ENCODE results near the gene USH2A. TPM values are rescaled to one million over a fixed set of nuclear protein-coding genes. Genes with fewer than 3 reads are reported as not detected.

USH2A gene
- total RNA-seq, 1 experiment from 2014 or later: not detected

GRCh38 chr1:215865060-215865459 lies 558.2 kb downstream of the USH2A start:
- RAD21 ChIA-PET (ENCODE audit: low non-redundant PET in 1 of 2, low total read pairs in 2 of 2, uncharacterized antibody in 2 of 2, unreplicated experiment in 2 of 2): no interaction called here
- Histone ChIP-seq H3K9ac (ENCODE audit: low read length) (no peak overlapping the region), H3K36me3 (ENCODE audit: control insufficient read depth in 1 of 2, insufficient read depth in 2 of 2, low read length in 2 of 2) (no peaks in the 10 kb centered on the region), H3K27ac (ENCODE audit: low read depth, low read length) (no peak overlapping the region), H4K20me1 (ENCODE audit: insufficient read depth) (no peaks in the 10 kb centered on the region), H3K9me2 (ENCODE audit: insufficient read depth) (no peaks in the 10 kb centered on the region), H3K4me3 (replicated peaks in 1 of 2; ENCODE audit: low read depth in 1 of 2, low read length in 2 of 2) (no peak overlapping the region), H2AFZ (ENCODE audit: low read depth, low read length, poor library complexity, severe bottlenecking) (no peak overlapping the region), H3K79me2 (ENCODE audit: insufficient read depth, low read length) (no peaks in the 10 kb centered on the region), H3K27me3 (ENCODE audit: insufficient read depth, low read length) (no peaks in the 10 kb centered on the region), H3K9me3 (ENCODE audit: control insufficient read depth in 1 of 2, insufficient read depth in 1 of 2, low read depth in 1 of 2, low read length in 2 of 2) (no peaks in the 10 kb centered on the region), H3K4me1 (ENCODE audit: control insufficient read depth in 1 of 2, insufficient read depth in 2 of 2, low read length in 2 of 2) (no peaks in the 10 kb centered on the region), H3K4me2 (ENCODE audit: low read length) (no peak overlapping the region)
- CTCF ChIA-PET: no interaction called here
- TF ChIP-seq SRF (IDR thresholded peaks at IDR 0.05; ENCODE audit: low read depth) (no peak), ATF3 (IDR thresholded peaks at IDR 0.05) (no peak), ZNF274 (IDR thresholded peaks at IDR 0.05; ENCODE audit: low read depth, low read length) (no peak), REST (IDR thresholded peaks at IDR 0.05; ENCODE audit: low read depth) (no peak), ZFX (IDR thresholded peaks at IDR 0.05) (no peak), CBX3 (IDR thresholded peaks at IDR 0.05; ENCODE audit: low read depth) (no peak), YY1 (IDR thresholded peaks at IDR 0.05; ENCODE audit: extremely low read depth, insufficient replicate concordance, low read depth, low read length) (no peak), MAX (IDR thresholded peaks at IDR 0.05) (no peak), EGR1 (IDR thresholded peaks at IDR 0.05; ENCODE audit: low read depth) (no peak), RAD21 (IDR thresholded peaks at IDR 0.05; ENCODE audit: low read depth) (no peak), SP1 (IDR thresholded peaks at IDR 0.05; ENCODE audit: low read depth) (no peak), JUND (IDR thresholded peaks at IDR 0.05) (no peak), SIN3A (IDR thresholded peaks at IDR 0.05; ENCODE audit: low read depth) (no peak)
- DNase-seq (ENCODE audit: low read depth, low spot score) (no peak), ATAC-seq (no peak)
- no TSS peak for BruUV-seq (replicated peaks)
- POLR2A ChIA-PET: no interaction called here
- intact Hi-C loops (cut with micrococcal nuclease): no loop called here

Measured in HCT116 (cell line).